GM23248 (cell line): ENCODE measurements around the gene SERPINH1. TPM values are rescaled to one million over a fixed set of nuclear protein-coding genes. Genes with fewer than 3 reads are reported as not detected.

Source experiments
- DNase-seq: peaks from one replicate; pipeline ENCODE4 v3.0.0-alpha.2; 2015
- H2AFZ ChIP-seq: fragments of 200-600 bp; sonication (generic); 2 replicates; pipeline ENCODE4 v1.6.1; 2016; ENCODE audit warnings: antibody characterized with exemption
- H3F3A ChIP-seq: fragments of 200-600 bp; sonication (generic); 2 replicates; pipeline ENCODE4 v1.6.1; 2016; ENCODE audit warnings: mild to moderate bottlenecking, antibody characterized with exemption, mixed run types; ENCODE audit not compliant: insufficient read depth
- H3K27ac ChIP-seq: fragments of 200-600 bp; sonication (generic); 2 replicates; pipeline ENCODE4 v1.5.1; 2016; ENCODE audit warnings: mild to moderate bottlenecking
- H3K27me3 ChIP-seq: fragments of 200-600 bp; sonication (generic); replicated peaks from 2 replicates; pipeline ENCODE4 v1.6.1; 2016; ENCODE audit warnings: mild to moderate bottlenecking; ENCODE audit not compliant: insufficient read depth
- H3K36me3 ChIP-seq: fragments of 200-600 bp; sonication (generic); 2 replicates; pipeline ENCODE4 v1.6.1; 2016; ENCODE audit warnings: low read depth, mild to moderate bottlenecking
- H3K4me1 ChIP-seq: fragments of 200-600 bp; sonication (generic); 2 replicates; pipeline ENCODE4 v1.6.1; 2016; ENCODE audit warnings: mild to moderate bottlenecking; ENCODE audit not compliant: insufficient read depth
- H3K4me2 ChIP-seq: fragments of 200-600 bp; sonication (generic); one replicate; pipeline ENCODE4 v1.6.1; 2016; ENCODE audit warnings: mild to moderate bottlenecking; ENCODE audit not compliant: unreplicated experiment
- H3K4me3 ChIP-seq: fragments of 200-600 bp; sonication (generic); 2 replicates; pipeline ENCODE4 v1.5.1; 2016; ENCODE audit warnings: mild to moderate bottlenecking
- H3K79me2 ChIP-seq: fragments of 200-600 bp; sonication (generic); 2 replicates; pipeline ENCODE4 v1.6.1; 2016; ENCODE audit warnings: mild to moderate bottlenecking; ENCODE audit not compliant: insufficient read depth
- H3K9ac ChIP-seq: fragments of 200-600 bp; sonication (generic); 2 replicates; pipeline ENCODE4 v1.6.1; 2016; ENCODE audit warnings: mild to moderate bottlenecking
- H3K9me2 ChIP-seq: fragments of 200-600 bp; sonication (generic); 2 replicates; pipeline ENCODE4 v1.6.1; 2016; ENCODE audit warnings: mixed run types, mild to moderate bottlenecking, moderate library complexity; ENCODE audit not compliant: insufficient read depth
- H3K9me3 ChIP-seq: fragments of 200-600 bp; sonication (generic); one replicate; pipeline ENCODE4 v1.6.1; 2017; ENCODE audit warnings: low read depth
- H4K20me1 ChIP-seq: fragments of 200-600 bp; sonication (generic); 2 replicates; pipeline ENCODE4 v1.6.0; 2016; ENCODE audit not compliant: insufficient read depth
- EZH2 ChIP-seq: fragments of 200-600 bp; sonication (generic); IDR thresholded peaks from 2 replicates; pipeline ENCODE4 v1.6.1; 2018; ENCODE audit warnings: antibody characterized with exemption, mild to moderate bottlenecking; ENCODE audit not compliant: insufficient read depth, poor library complexity, severe bottlenecking
- EZH2phosphoT487 ChIP-seq: fragments of 200-600 bp; sonication (generic); IDR thresholded peaks from 2 replicates; pipeline ENCODE4 v1.6.1; 2018; ENCODE audit warnings: antibody characterized with exemption, moderate library complexity, mild to moderate bottlenecking, low read depth; ENCODE audit not compliant: insufficient read depth
- WGBS, 2 experiments: methylation state at CpG; one replicate each; pipeline ENCODE4 v1.1.6; 2015 to 2017; ENCODE audit warnings: low lambda C conversion rate in 2 of 2, low coverage in 1 of 2; ENCODE audit errors: missing lambda C conversion rate in 2 of 2; 5-methylcytosine and 5-hydroxymethylcytosine counted together
- in situ Hi-C: fragments of 300-500 bp; cut with MboI; formaldehyde crosslinking; loops from 2 replicates; pipeline ENCODE4 v1.15.0; 2020
- polyA plus RNA-seq: library from polyadenylated mRNA; unstranded; fragments of >200 nt; fragmentation: Nextera tagmentation; extraction: Ambion mirVana; gene quantifications from 2 replicates; pipeline ENCODE4 v1.2.1, GENCODE V29; 2016
- total RNA-seq: library from RNA; depleted of rRNA; stranded (reverse); fragments of >200 nt; shearing (Covaris generic); gene quantifications from 2 replicates; pipeline ENCODE4 v1.2.3, GENCODE V29; 2014; rRNA removed

Gene SERPINH1
- total RNA-seq (1,790 and 1,872 TPM in 2 replicates), polyA plus RNA-seq (520 and 559 TPM in 2 replicates)

DNA sequence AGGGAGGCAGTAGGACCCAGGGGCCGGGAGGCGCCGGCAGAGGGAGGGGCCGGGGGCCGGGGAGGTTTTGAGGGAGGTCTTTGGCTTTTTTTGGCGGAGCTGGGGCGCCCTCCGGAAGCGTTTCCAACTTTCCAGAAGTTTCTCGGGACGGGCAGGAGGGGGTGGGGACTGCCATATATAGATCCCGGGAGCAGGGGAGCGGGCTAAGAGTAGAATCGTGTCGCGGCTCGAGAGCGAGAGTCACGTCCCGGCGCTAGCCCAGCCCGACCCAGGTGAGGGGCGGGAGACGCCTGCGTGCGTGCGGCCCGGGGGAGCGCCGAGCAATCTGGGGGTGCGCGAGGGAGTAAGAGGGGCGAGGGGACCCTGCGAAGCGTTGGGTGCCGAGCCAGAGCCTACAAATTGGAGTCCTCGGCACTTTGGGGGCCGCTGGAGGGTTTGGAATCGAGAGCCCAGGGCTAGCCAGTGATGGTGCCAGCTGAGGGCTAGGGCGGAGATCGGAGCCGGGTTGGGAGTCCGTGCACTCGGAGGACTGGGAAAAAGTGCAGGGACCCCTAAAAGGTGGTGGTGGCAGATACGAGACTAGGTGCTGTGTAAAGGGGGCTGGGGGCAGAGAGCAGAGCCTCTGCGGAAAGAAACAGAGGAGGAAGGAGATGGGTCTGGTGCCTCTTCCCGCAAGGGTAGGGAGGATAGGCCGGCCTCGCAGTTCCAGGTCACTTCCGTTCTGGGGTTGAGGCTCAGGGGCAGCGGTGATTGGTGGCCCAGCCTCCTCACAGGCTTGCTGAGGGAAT lies at the start of gene SERPINH1:
Gene SERPINH1, plus strand, starts transcription at position 206 of the 788 bp plus-strand sequence. CDS start 4,097 bp downstream, outside the sequence.
- WGBS, 2 experiments, result 1 to 4% methylated on average over 25 to 48 of the region's 51 CpGs
- Histone ChIP-seq H3K9ac (peak within 1 kb of the TSS; percentile 99), H4K20me1 (no peaks in the 10 kb centered on the region), H3K4me3 (peak within 1 kb of the TSS; percentile 87), H3K27ac (peak within 1 kb of the TSS; percentile 98), H3K4me1 (peaks cover 70% of the 10 kb centered on the region), H3K79me2 (peaks cover 53% of the 10 kb centered on the region), H2AFZ (peak within 1 kb of the TSS; percentile 73), H3K9me2 (no peaks in the 10 kb centered on the region), H3K9me3 (no peaks in the 10 kb centered on the region), H3K36me3 (peaks cover 5% of the 10 kb centered on the region), H3K4me2 (peak within 1 kb of the TSS; percentile 94), H3K27me3 (no peaks in the 10 kb centered on the region), H3F3A (peaks cover 68% of the 10 kb centered on the region)
- TF ChIP-seq EZH2phosphoT487 (no peak), EZH2 (no peak)
- in situ Hi-C loops, result no loop called here
- peak; percentile 96 for DNase-seq

DNA sequence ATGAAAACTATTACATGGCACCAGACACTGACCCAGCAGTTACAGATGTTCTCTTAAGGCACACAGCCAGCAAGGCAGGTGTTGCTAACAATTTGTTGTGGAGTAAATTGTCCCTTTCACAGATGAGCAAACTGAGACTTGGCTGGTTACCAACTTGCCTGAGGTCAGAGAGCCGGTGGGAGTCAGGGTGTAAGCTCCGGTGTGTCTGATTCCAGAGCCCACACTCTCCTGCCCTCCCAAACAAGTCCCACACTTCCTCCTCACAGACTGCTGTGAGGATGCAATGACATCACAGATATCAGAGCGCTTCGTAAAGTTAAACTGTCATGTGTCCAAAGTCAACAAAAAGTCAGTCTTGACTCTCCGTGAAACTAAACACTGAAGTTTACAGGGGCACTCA lies 48.8 kb upstream of the SERPINH1 start:
- no peaks in the 10 kb centered on the region for H3K27me3 ChIP-seq

DNA sequence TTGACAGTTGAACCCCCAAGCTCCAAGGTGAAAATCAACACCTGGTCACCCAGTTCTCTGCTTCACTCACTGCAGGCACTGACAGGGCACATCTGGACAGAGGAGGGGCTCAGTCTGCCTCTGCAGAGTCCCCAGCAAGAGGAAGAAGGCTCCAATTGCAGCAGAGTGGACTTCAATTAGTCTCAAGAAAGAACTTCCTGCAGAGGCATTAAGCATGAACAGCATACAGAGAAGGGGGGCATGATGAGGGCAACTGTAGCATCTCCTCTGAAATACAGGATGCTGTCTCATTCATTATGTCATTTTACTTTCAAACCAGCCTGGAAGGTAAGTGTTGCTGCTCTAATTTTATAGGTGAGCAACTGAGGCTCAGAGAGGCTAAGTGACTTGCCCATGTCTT lies 47.5 kb upstream of the SERPINH1 start:
- Histone ChIP-seq H3K9me2 (no peaks in the 10 kb centered on the region), H3K9ac (no peak overlapping the region), H3K4me3 (no peak overlapping the region), H4K20me1 (no peaks in the 10 kb centered on the region), H3K27ac (no peak overlapping the region), H3F3A (no peaks in the 10 kb centered on the region), H3K79me2 (no peaks in the 10 kb centered on the region), H3K27me3 (no peaks in the 10 kb centered on the region), H3K9me3 (no peaks in the 10 kb centered on the region), H3K36me3 (no peaks in the 10 kb centered on the region), H3K4me2 (no peak overlapping the region), H3K4me1 (no peaks in the 10 kb centered on the region), H2AFZ (no peak overlapping the region)
- in situ Hi-C loops, result no loop called here
- no peak for DNase-seq
- TF ChIP-seq EZH2phosphoT487, result no peak
- no peak for TF ChIP-seq EZH2

More for the DNA sequence above, 48.8 kb upstream of the SERPINH1 start:
- WGBS, 2 experiments, result 75 to 77% methylated on average over 5 of the region's 5 CpGs
- Histone ChIP-seq H3K9me3 (no peaks in the 10 kb centered on the region), H3K4me2 (no peak overlapping the region), H3K36me3 (no peaks in the 10 kb centered on the region), H3K27ac (no peak overlapping the region), H3K4me1 (no peaks in the 10 kb centered on the region), H2AFZ (no peak overlapping the region), H3F3A (no peaks in the 10 kb centered on the region), H3K79me2 (no peaks in the 10 kb centered on the region), H4K20me1 (no peaks in the 10 kb centered on the region), H3K9ac (no peak overlapping the region), H3K9me2 (no peaks in the 10 kb centered on the region), H3K4me3 (no peak overlapping the region)
- no peak for DNase-seq
- in situ Hi-C loops, result no loop called here
- TF ChIP-seq EZH2phosphoT487 (no peak), EZH2 (no peak)

DNA sequence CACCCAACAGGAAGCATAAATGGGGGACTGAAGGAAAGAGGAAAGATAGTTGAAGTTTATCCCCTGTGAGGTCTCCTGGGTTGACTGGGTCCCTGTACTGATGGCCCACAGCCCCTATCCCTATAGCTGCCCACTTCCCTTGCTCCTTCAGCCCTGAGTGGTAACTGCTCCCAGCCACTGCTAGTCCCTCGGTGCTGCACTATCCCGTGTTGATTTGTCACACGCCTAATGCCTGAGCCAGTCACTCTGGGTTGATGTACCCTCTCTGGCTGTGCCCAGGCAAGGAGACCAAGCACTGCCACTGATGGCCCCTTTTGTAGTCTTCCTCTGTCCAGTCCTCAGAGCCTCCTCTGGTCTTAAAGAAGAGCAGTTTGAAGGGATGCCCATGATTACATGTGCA lies 45.9 kb upstream of the SERPINH1 start:
- no peak overlapping the region for H3K27ac ChIP-seq
- no peak overlapping the region for H2AFZ ChIP-seq
- no peaks in the 10 kb centered on the region for H3K4me1 ChIP-seq
- 96 to 98% methylated on average over 3 of the region's 3 CpGs for WGBS, 2 experiments
- no peaks in the 10 kb centered on the region for H3K9me2 ChIP-seq
- H3K9ac ChIP-seq, result no peak overlapping the region
- no peaks in the 10 kb centered on the region for H3K36me3 ChIP-seq
- in situ Hi-C loops, result no loop called here
- no peaks in the 10 kb centered on the region for H3F3A ChIP-seq
- H3K27me3 ChIP-seq, result no peaks in the 10 kb centered on the region
- no peak for DNase-seq
- no peaks in the 10 kb centered on the region for H3K79me2 ChIP-seq
- TF ChIP-seq EZH2 (no peak), EZH2phosphoT487 (no peak)
- no peaks in the 10 kb centered on the region for H3K9me3 ChIP-seq
- no peaks in the 10 kb centered on the region for H4K20me1 ChIP-seq
- H3K4me2 ChIP-seq, result no peak overlapping the region
- no peak overlapping the region for H3K4me3 ChIP-seq
